NCI-H1417 treated with DMSO at 0.1 percent for 48 hours (cell line): ENCODE results near the gene STIMATE.

Experiments
- DNase-seq: peaks from one replicate; lab custom pipeline; 2025; lab: John Stamatoyannopoulos, UW

Gene STIMATE

DNA sequence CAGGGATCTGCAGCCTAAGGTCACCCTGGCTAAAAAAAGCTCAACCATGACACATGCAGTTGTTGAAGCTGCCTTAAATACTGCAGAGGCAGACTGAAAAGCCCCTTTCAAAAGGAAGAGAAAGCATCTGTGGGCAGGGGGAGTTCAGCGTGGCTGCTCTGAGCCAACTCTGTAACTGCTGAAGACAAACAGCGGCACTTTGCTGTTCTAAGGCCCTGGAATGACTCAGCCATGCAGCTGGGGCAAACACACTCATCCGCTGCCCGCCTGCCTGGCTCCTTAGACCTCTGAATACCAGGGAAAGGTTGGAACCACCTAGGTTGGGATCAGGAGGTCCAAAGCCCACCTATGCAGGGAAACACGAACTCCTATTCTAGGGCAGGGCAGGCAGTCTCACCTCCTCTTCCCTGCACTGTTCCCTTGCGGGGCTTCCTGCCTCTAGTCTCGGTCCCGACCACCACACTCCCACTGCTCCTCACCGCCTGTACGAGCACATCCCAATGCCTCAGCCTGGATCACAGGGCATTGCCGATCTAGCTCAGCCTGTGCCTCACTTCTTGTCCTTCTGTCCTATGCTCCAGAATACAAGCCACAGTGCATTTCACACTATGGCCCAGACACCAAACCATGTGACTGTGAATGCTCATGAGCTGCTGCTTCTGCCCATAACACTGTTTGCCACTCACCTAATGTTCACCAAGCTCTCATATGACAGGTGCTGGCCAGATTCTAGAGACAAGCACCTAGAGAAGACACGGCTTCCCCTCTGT, 56.0 kb downstream of the STIMATE start:
- no peak for DNase-seq

DNA sequence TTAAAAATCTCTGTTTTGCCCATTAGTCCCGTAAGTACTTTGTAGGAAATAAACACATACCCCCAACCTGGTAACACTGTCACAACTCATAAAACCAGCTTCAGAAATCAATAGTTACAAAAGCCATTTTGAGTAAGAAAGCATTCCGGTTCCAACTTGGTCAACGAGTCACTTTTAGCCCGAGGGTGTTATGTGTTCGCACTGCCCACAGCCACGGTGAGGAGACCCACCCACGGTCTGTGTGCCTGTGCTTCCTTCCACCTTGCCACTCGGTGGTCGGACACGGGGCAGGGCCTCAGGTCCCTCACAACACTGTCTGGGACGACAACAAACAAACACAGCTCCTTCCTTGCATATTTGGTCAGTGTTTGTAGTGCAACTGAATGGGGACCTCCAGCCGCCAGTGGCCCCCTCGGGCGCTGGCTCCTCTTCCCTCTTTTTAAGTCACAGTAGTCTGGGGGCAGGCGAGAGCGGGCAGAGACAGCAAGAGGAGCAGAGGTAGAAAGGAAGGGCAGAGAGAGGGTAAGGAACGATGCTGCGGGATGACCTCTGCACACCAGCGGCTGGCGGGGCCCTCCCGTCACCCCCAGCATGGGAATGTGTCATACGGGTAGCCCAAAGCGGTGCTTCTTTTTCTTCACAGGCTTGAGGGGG, 57.3 kb downstream of the STIMATE start:
- no peak for DNase-seq

DNA sequence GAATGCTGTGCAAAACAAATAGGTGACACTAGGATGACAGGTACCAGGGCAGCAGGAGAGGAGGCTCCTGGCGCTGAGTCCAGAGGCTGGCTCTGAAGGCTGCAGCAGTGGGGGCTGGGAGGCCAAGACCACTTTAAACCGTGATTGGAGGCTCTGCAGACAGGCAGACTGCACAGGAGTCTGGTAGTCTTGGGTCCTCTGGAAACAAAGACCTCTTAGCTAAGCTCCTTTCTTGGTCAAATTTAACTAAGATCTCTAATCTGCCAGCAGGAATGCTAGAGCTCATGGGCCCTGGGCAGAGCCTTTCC, 58.1 kb downstream of the STIMATE start:
- no peak for DNase-seq

GRCh38 chr3:52838561-52839267, 58.6 kb downstream of the STIMATE start:
- no peak for DNase-seq

GRCh38 chr3:52836986-52837385, 60.4 kb downstream of the STIMATE start:
- DNase-seq: no peak

- no peak for DNase-seq
These were observed 60.9 kb downstream of the STIMATE start for GRCh38 chr3:52836471-52836845.

- no peak for DNase-seq
These were observed 61.4 kb downstream of the STIMATE start for GRCh38 chr3:52835766-52836470.

DNA sequence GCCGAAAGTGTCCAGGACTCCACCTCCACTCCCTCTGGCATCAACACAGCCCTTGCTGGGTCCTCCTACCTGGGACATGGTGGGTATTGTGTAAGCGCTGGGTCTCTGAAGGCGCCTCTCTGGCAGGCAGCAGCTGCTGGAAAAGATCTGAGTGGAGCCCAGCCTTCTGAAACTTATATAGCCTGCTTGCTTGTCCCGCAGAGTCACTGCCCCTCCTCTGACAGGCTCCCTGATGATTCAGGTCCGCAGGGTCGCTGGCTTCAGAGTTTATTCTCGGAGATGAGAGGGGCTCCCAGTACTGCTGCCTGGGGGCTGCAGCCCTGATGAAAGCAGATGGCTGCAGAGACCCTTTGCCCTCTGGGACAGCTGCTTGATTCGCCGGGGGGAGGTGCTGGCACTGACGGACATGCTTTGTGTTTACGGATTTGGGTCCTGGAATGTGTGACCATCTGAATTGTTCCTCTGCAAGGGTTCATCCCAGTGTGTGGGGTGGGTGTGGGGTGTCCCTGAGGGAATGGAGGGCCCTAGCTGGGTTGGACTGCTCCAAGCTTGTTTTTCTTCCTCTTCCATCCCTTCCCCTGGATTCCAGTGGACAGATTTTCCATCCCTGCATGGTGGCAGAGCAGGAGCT, 62.4 kb downstream of the STIMATE start, which contains the start of gene MUSTN1:
Gene MUSTN1, minus strand, starts transcription at position 149 of the 631 bp plus-strand sequence. Its CDS starts 71 bp downstream, at position 78.
- no peak for DNase-seq

DNA sequence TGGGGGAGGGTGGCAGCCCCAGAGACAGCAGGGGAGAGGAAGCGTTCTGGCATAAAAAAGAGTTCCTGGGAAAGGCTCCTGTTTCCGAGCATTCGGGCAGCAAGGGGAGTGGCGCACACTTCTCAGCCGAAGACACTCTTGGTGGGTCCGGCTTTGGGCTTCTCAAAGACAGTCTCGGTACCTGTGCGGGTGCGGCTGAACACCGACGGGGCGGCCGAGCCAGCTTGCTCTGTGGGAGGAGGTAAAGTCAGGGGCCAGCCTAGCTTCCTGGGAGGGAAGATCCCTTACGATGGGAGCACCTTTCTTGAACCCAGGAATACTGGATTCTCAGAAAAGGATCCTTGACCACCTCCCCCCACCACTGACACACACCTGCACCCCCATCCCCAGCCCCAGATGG, 64.1 kb downstream of the STIMATE start:
- no peak for DNase-seq

DNA sequence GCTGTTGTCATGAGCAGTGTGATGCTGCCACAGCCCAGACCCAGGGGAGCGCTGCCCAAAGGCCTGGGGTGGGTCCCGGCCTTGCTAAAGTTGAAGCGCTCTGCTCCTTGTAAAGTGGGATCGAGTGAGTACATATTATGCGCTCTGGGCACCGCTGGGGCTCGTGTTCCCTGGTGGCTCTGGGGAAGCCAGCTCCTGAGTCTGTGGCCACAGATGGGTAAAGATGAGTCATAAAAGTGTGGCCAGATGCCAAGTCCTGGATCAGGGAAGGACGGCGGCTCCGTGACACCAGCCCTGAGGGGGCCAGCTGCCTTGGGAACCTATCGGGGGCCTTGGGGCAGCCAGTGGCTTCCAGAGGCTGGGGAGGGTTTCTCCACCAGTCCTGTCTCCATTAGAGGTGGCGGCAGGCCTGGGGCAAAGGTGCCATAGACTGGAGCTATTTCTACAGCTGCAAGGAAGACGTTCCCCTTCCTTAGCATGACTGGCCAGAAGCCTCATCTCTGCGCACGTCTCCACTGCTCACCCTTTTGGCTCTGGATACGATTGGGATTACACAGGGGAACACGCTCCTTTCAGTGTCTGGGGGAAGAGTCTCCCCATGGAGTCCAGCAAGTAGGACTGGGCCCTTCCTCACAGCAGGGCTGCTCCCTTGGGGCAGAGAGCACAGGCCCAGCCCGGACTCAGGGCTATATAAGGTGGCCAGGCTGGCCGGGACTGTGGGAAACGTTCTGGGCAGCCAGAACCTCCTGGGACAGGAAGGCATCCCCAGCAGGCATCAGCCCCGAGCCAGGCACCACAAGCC, 65.6 kb downstream of the STIMATE start:
- DNase-seq: no peak

GRCh38 chr3:52830535-52831258, 66.7 kb downstream of the STIMATE start, which contains the start of gene ITIH4:
Gene ITIH4, minus strand, starts transcription at chr3:52830672. Its CDS starts 30 bp downstream, at chr3:52830642.
- no peak for DNase-seq

DNA sequence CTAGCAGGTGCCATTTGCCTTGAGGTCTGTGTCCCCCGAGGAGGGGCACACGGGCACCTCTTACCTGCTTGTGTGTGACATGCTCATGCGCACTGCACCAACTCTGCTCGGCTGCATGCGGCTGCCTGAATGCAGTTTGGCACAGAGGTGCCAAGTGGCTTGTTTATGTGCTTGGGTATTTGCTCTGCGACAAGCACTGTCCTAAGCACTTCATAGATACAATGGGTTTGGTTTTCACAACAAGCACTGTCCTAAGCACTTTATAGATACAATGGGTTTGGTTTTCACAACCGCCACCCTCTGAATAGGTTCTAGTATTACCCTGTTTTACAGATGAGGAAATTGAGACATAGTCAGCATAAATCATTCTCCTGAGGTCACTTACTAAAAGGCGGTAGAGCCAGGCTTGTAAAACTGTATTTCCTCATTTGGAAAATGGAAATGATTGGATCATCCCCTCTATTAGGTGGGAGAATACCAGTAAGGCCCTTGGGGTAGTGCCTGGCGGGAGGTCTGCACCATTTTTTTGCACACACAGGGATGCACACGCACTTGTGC, 67.4 kb downstream of the STIMATE start:
- DNase-seq: no peak

GRCh38 chr3:52829482-52829881, 67.9 kb downstream of the STIMATE start:
- DNase-seq: no peak

- DNase-seq: no peak
These were observed 69.4 kb downstream of the STIMATE start for GRCh38 chr3:52827866-52828376.

DNA sequence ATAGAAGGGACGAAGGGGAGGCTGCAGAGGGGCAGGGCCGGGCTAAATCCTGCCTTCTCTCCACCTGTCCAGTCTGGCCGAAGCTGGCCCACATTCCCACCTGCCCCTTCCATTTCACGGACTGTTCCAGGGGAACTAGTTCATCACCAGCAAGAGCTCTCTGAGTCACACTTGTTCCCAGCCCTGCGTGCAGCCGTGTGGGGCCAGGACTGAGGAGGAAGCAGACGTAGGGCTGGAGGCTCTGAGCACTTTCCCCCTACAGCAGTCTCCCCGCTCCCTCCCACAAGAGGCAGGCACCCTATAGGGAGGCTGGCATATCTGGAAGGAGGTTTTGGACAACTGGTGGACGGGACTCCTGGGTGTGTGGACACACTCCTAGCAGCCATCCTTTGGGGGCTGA, 69.9 kb downstream of the STIMATE start:
- no peak for DNase-seq

DNA sequence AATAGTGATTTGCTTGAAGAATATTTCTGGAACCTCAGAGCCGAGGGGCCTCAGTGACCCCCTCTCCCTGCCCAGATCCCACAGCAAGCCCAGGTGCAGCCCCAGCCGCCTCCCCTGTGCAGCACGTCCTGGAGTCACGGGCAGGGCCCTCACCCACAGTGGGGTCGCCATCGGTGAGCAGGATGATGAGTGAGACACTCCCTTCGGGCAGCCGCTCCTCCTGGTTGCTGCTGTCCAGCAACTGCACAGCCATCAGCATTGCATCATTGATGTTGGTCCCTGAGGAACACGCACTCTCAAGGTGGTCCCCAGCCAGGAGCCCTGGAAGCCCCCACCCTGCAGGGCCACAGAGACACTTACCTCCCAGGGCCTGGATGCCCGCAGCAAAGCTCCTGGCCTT, 73.3 kb downstream of the STIMATE start:
- DNase-seq: no peak

DNA sequence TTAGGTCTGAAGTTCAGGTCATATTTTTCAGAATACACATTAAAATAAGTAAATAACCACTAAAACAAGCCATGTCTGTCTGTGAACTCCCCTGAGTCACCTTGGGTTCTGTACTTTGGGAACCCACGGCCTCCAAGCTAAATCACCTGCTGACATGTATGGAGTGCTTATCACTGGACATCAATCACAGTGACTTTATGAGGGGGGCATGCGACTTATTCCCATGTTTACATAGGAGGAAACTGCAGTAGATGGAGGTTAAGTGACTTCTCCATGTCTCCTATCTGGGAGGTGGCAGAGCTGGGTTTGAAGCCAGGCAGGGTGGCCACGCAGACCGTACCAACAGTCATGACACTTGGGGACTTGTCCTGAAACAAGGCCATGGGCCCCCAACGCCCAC, 75.0 kb downstream of the STIMATE start:
- no peak for DNase-seq

DNA sequence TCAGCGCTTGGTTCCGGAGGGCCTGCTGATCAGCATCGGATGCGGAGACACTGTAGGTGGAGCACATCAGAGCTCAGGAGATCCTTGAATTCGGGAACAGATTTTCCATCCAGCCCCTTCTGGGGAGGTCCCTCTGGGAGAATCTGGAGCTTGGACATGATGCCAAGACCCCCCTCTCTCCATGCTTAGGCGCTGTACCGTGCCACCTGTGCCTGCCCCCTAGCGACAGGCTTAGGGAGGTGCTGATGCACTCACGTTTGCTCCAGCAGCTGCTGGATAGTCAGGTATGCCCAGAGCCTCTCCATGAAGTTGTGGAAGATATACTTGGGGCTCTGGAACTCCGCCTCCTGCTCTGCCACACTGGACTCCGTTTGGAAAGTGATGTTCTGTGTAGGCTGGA, 76.6 kb downstream of the STIMATE start:
- no peak for DNase-seq

- no peak for DNase-seq
These were observed 77.4 kb downstream of the STIMATE start for GRCh38 chr3:52819936-52820335.

- no peak for DNase-seq
These were observed 79.5 kb downstream of the STIMATE start for GRCh38 chr3:52817860-52818259.
